Subcutaneous abdominal adipose tissue (tissue), 5 donors: ENCODE measurements around the gene PIGX.

ENCODE experiments used
- H3K27ac ChIP-seq: one replicate; pipeline ENCODE4 v1.7.0; 2013; ENCODE audit warnings: low read depth, mild to moderate bottlenecking, inconsistent platforms, low read length, moderate library complexity
- H3K27me3 ChIP-seq, 5 donors: one replicate each; pipeline ENCODE4 v1.7.0; 2013; ENCODE audit warnings: low read length in 5 of 5, inconsistent platforms in 1 of 5; ENCODE audit not compliant: control insufficient read depth in 5 of 5, insufficient read depth in 4 of 5
- H3K36me3 ChIP-seq, 5 donors: one replicate each; pipeline ENCODE4 v1.7.0; 2013; ENCODE audit warnings: low read length in 5 of 5; ENCODE audit not compliant: control insufficient read depth in 5 of 5, insufficient read depth in 5 of 5
- H3K4me1 ChIP-seq, 5 donors: one replicate each; pipeline ENCODE4 v1.7.0; 2013; ENCODE audit warnings: low read length in 5 of 5, mild to moderate bottlenecking in 3 of 5, moderate library complexity in 1 of 5; ENCODE audit not compliant: control insufficient read depth in 5 of 5, insufficient read depth in 5 of 5
- H3K4me3 ChIP-seq, 5 donors: one replicate each; pipeline ENCODE4 v1.7.0; 2013; ENCODE audit warnings: low read length in 5 of 5, low read depth in 1 of 5
- H3K9ac ChIP-seq, 5 donors: one replicate each; pipeline ENCODE4 v1.7.0; 2013; ENCODE audit warnings: low read length in 5 of 5, mild to moderate bottlenecking in 4 of 5, moderate library complexity in 3 of 5
- H3K9me3 ChIP-seq, 5 donors: one replicate each; pipeline ENCODE4 v1.7.0; 2013; ENCODE audit warnings: low read length in 5 of 5; ENCODE audit not compliant: control insufficient read depth in 5 of 5
- donor health status: healthy.
- donor health status: healthy.
- donor health status: healthy.
- donor health status: healthy.
- donor health status: healthy.

Gene PIGX

GRCh38 chr3:196684548-196685407, 27.4 kb upstream of the PIGX start:
- Histone ChIP-seq H3K4me1 (peaks cover 8 to 18% (median 15%) of the 10 kb centered on the region in 5 donors), H3K9me3 (no peaks in the 10 kb centered on the region), H3K9ac (peak overlapping the region in 1 of 5 donors; percentile 49), H3K4me3 (peak overlapping the region in 1 of 5 donors; percentile 29), H3K27me3 (no peaks in the 10 kb centered on the region), H3K36me3 (no peaks in the 10 kb centered on the region), H3K27ac (no peak overlapping the region)

DNA sequence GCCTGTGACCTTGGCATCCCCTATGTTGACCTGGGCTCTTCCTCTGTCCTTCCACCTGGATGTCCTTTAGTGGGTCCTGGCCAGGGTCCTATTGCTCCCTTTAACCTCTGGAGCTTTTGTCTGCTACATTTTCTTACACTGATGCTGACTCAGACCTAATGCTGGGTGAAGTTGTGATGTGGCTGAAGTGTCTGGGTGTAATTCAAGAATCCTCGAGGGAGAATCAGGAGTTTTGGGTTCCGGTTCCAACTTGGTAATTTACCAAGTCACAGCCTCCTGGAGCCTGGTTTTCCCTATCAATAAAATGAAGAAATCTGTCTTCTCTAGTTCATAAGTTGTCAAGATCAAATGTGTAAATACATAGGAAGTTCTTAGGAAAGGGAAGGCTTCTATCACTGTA, 25.7 kb upstream of the PIGX start:
- Histone ChIP-seq H3K27me3 (no peaks in the 10 kb centered on the region), H3K4me3 (no peak overlapping the region), H3K27ac (no peak overlapping the region), H3K36me3 (no peaks in the 10 kb centered on the region), H3K9ac (no peak overlapping the region), H3K9me3 (no peaks in the 10 kb centered on the region), H3K4me1 (peaks cover 8 to 18% (median 15%) of the 10 kb centered on the region in 5 donors)

DNA sequence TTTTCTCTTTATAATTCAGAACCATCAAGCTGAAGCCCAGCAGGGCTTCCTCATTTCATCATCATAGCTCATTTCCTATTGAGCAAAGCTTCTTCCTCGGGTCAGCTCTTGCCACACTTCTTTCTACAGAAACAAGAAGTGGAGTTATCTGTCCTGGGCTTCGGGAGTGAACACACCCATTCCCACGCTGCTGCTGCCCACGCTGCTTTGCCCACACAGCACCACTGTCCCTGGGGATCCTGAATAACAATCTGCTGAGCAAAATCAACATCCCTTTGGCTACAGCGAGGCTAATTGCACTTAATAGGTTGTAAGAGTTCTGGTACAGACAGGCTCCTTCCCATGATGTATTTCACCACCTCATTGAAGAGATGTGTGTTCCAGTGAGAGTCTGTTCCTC, 23.8 kb upstream of the PIGX start:
- Histone ChIP-seq H3K9ac (peak overlapping the region in 2 of 5 donors; percentile 20 to 56), H3K36me3 (no peaks in the 10 kb centered on the region), H3K27me3 (no peaks in the 10 kb centered on the region), H3K4me3 (peak overlapping the region in 1 of 5 donors; percentile 31), H3K9me3 (no peaks in the 10 kb centered on the region), H3K4me1 (peaks cover 8 to 18% (median 15%) of the 10 kb centered on the region in 5 donors), H3K27ac (no peak overlapping the region)

DNA sequence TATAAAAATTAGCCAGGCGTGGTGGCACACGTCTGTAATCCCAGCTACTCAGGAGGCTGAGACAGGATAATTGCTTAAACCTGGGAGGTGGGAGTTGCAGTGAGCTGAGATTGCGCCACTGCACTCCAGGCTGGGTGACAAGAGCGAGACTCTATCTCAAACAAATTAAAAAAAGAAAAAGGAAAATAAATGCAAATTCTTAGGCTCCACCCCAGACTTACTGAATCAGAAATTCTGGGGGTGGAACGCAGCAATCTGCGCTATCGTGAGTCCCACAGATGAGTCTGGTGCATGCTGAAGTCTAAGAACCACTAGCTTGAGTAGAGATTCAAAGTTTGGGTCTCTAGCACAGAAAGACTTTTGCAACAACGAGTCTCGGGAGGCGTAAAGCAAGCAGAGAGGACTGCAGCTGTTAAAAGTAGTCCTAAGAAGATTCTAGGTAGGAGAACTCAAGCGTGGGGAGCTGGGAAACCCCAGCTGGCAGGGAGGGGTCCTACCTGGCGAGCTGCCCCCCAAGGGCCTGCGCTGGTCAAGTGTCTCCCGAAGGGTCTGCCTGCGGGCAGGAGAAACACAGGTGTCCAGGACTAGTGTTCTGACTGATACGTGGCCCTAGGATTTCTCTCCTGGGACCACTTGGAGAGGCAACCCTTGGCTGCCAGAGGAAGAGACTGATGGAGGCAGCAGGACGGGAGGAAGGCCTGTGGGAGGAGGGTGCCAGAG, 22.1 kb upstream of the PIGX start:
- H3K4me1 ChIP-seq = peaks cover 6 to 12% (median 10%) of the 10 kb centered on the region in 5 donors
- no peak overlapping the region for H3K27ac ChIP-seq
- no peaks in the 10 kb centered on the region for H3K9me3 ChIP-seq
- no peak overlapping the region for H3K4me3 ChIP-seq
- no peaks in the 10 kb centered on the region for H3K36me3 ChIP-seq
- H3K9ac ChIP-seq = no peak overlapping the region
- H3K27me3 ChIP-seq = peaks cover 0 to 2% (median 0%) of the 10 kb centered on the region in 5 donors

- peaks cover 6 to 10% (median 8%) of the 10 kb centered on the region in 5 donors for H3K4me1 ChIP-seq
- no peaks in the 10 kb centered on the region for H3K36me3 ChIP-seq
- no peak overlapping the region for H3K27ac ChIP-seq
- H3K9ac ChIP-seq = no peak overlapping the region
- H3K4me3 ChIP-seq = no peak overlapping the region
- H3K27me3 ChIP-seq = peaks cover 0 to 2% (median 0%) of the 10 kb centered on the region in 5 donors
- H3K9me3 ChIP-seq = no peaks in the 10 kb centered on the region
Measured at GRCh38 chr3:196691386-196691785, 20.8 kb upstream of the PIGX start.

DNA sequence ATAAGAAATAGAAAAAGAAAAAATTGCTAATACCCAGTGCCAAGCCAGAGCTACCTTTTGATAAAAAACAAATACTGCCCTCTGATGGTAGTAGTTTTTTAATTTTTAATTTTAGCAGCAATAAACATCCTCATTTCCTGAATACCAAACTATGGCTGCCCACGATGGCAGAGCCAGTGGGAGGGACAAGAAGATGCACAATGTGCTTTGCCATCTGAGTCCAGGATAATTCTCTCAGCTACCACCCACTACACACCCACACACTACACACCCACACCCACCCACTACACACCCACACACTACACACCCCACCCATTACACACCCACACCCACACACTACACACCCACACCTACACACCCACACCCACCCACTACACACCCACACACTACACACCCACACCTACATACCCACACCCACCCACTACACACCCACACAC, 18.0 kb upstream of the PIGX start:
- no peaks in the 10 kb centered on the region for H3K36me3 ChIP-seq
- H3K27ac ChIP-seq = no peak overlapping the region
- no peaks in the 10 kb centered on the region for H3K9me3 ChIP-seq
- no peaks in the 10 kb centered on the region for H3K4me1 ChIP-seq
- no peak overlapping the region for H3K4me3 ChIP-seq
- peaks cover 0 to 2% (median 0%) of the 10 kb centered on the region in 5 donors for H3K27me3 ChIP-seq
- no peak overlapping the region for H3K9ac ChIP-seq

GRCh38 chr3:196694941-196695848, 17.0 kb upstream of the PIGX start:
- Histone ChIP-seq H3K4me1 (no peaks in the 10 kb centered on the region), H3K27me3 (peaks cover 0 to 2% (median 0%) of the 10 kb centered on the region in 5 donors), H3K9ac (no peak overlapping the region), H3K36me3 (no peaks in the 10 kb centered on the region), H3K27ac (no peak overlapping the region), H3K9me3 (no peaks in the 10 kb centered on the region), H3K4me3 (no peak overlapping the region)

DNA sequence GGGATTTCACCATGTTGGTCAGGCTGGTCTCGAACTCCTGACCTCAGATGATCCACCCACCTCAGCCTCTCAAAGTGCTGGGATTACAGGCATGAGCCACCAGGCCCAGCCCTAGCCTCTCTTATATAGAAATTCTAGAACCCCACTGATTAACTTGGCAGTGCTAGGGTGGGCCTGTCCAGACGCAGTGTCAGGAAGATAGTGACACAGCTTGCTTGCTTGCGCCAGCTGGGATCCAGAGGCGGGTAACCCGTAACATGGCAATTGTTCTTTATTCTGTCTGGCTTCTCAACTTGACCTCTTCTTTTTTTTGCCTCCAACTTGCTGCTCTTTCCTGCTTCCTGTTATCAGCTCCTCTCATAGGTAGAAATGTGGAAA, 16.3 kb upstream of the PIGX start:
- H3K9me3 ChIP-seq = no peaks in the 10 kb centered on the region
- no peak overlapping the region for H3K9ac ChIP-seq
- no peaks in the 10 kb centered on the region for H3K36me3 ChIP-seq
- H3K27me3 ChIP-seq = peaks cover 0 to 2% (median 0%) of the 10 kb centered on the region in 5 donors
- H3K4me3 ChIP-seq = no peak overlapping the region
- H3K4me1 ChIP-seq = no peaks in the 10 kb centered on the region
- H3K27ac ChIP-seq = no peak overlapping the region

DNA sequence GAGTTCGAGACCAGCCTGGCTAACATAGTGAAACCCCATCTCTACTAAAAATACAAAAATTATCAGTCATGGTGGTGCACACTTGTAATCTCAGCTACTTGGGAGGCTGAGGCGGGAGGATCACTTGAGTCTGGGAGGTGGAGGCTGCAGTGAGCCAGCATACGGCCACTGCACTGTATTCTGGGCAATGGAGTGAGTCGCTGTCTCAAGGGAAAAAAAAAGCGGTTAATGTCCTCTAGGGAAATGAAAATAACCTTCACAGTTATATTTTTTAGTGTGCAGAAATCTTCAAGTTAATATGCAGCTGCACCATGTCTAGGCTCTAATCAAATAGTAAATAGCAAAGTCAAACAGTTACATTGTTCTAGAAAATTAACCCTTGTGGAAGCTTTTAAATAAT, 14.9 kb upstream of the PIGX start:
- H3K27me3 ChIP-seq = peaks cover 0 to 2% (median 0%) of the 10 kb centered on the region in 5 donors
- no peak overlapping the region for H3K27ac ChIP-seq
- no peaks in the 10 kb centered on the region for H3K9me3 ChIP-seq
- no peak overlapping the region for H3K4me3 ChIP-seq
- H3K4me1 ChIP-seq = no peaks in the 10 kb centered on the region
- no peak overlapping the region for H3K9ac ChIP-seq
- no peaks in the 10 kb centered on the region for H3K36me3 ChIP-seq
